CD4-positive, alpha-beta T cell (primary cell): Measurements from ENCODE around the gene PBX1. TPM values are rescaled to one million over a fixed set of nuclear protein-coding genes. Genes with fewer than 3 reads are reported as not detected.

Source experiments
- ATAC-seq: fragments of 200-7000 bp; cut with Tn5 transposase; one replicate; pipeline ENCODE4 v1.10.0; 2022; ENCODE audit warnings: mild to moderate bottlenecking; ENCODE audit not compliant: poor library complexity
- CTCF ChIA-PET: fragments of 350-600 bp; sonication (Branson Sonifier 250); formaldehyde crosslinking; loops from one replicate; lab custom pipeline; 2021; ENCODE audit warnings: antibody characterized with exemption, inconsistent platforms; lab: Charles Lee
- POLR2A ChIA-PET: fragments of 350-600 bp; sonication (Branson Sonifier 250); formaldehyde crosslinking; loops from one replicate; lab custom pipeline; 2021; ENCODE audit warnings: antibody characterized with exemption, inconsistent platforms; lab: Charles Lee
- DNase-seq, 14 experiments: peaks; one replicate each; pipeline ENCODE4 v3.0.0-alpha.2; 2013 to 2020; ENCODE audit warnings: mixed read lengths in 2 of 14
- H3K27ac ChIP-seq, 2 donors: one replicate each; pipeline versions ENCODE4 v1.5.1 to v1.7.0; 2013; ENCODE audit warnings: low read length in 2 of 2, low read depth in 1 of 2, mild to moderate bottlenecking in 1 of 2
- H3K27me3 ChIP-seq, 2 experiments: 1 replicate in 1 of 2; 2 replicates in 1 of 2; pipeline versions ENCODE4 v1.6.1 to v1.7.0; 2013; ENCODE audit warnings: low read length in 2 of 2, control low read depth in 1 of 2, mild to moderate bottlenecking in 1 of 2, moderate library complexity in 1 of 2; ENCODE audit not compliant: insufficient read depth in 2 of 2, control insufficient read depth in 1 of 2
- H3K36me3 ChIP-seq: one replicate; pipeline ENCODE4 v1.6.1; 2013; ENCODE audit warnings: low read length, control low read depth; ENCODE audit not compliant: insufficient read depth
- H3K4me1 ChIP-seq: one replicate; pipeline ENCODE4 v1.6.1; 2013; ENCODE audit warnings: low read length, control low read depth; ENCODE audit not compliant: insufficient read depth
- H3K4me3 ChIP-seq: one replicate; pipeline ENCODE4 v1.5.1; 2013; ENCODE audit warnings: mild to moderate bottlenecking, low read length, moderate library complexity
- H3K9me3 ChIP-seq, 2 experiments: 1 replicate in 1 of 2; 2 replicates in 1 of 2; pipeline versions ENCODE4 v1.6.1 to v1.7.0; 2013; ENCODE audit warnings: low read length in 2 of 2, mild to moderate bottlenecking in 2 of 2, control low read depth in 1 of 2, moderate library complexity in 1 of 2; ENCODE audit not compliant: control insufficient read depth in 1 of 2, insufficient read depth in 1 of 2
- H3K27ac Mint-ChIP-seq: one replicate; pipeline ENCODE4 v1.8.0; 2020; ENCODE audit warnings: mixed read lengths
- H3K27me3 Mint-ChIP-seq: one replicate; pipeline ENCODE4 v1.8.0; 2021; ENCODE audit warnings: mixed read lengths
- H3K36me3 Mint-ChIP-seq: one replicate; pipeline ENCODE4 v1.8.0; 2021; ENCODE audit warnings: low read depth, mixed read lengths
- H3K4me1 Mint-ChIP-seq: one replicate; pipeline ENCODE4 v1.8.0; 2021; ENCODE audit warnings: low read depth, mixed read lengths
- H3K4me3 Mint-ChIP-seq: one replicate; pipeline ENCODE4 v1.8.0; 2020; ENCODE audit warnings: mild to moderate bottlenecking, mixed read lengths
- H3K9me3 Mint-ChIP-seq: one replicate; pipeline ENCODE4 v1.8.0; 2020; ENCODE audit warnings: mixed read lengths
- CTCF ChIP-seq: fragments of 200-600 bp; IDR thresholded peaks from one replicate; pipeline ENCODE4 v1.8.0; 2022; ENCODE audit warnings: antibody characterized with exemption, mild to moderate bottlenecking
- intact Hi-C, 2 experiments: fragments of 100-400 bp; cut with DNase I in 1 of 2; cut with micrococcal nuclease in 1 of 2; formaldehyde crosslinking; loops; one replicate each; pipeline versions ENCODE4 v1.15.1 to v1.9.0; 2023 to 2025; cut with DNase I, micrococcal nuclease
- total RNA-seq, 174 experiments: library from RNA in 2 of 174; stranded (reverse) in 2 of 174; gene quantifications; one replicate each; pipeline ENCODE4 v1.2.3 and lab custom pipeline; 2021 to 2026

PBX1 gene
- total RNA-seq, 2 experiments from 2014 or later, result 0.64 to 0.96 TPM

- ChIA-PET CTCF (no interaction called here), POLR2A (no interaction called here)
- Histone ChIP-seq H3K4me3 (no peak overlapping the region), H3K4me1 (no peaks in the 10 kb centered on the region), H3K9me3 (peaks cover 0 to 6% of the 10 kb centered on the region in 2 experiments), H3K36me3 (no peaks in the 10 kb centered on the region), H3K27me3 (no peaks in the 10 kb centered on the region), H3K27ac (no peak overlapping the region)
- Mint-ChIP-seq H3K36me3 (no peaks in the 10 kb centered on the region), H3K9me3 (no peaks in the 10 kb centered on the region), H3K27ac (no peak overlapping the region), H3K27me3 (no peaks in the 10 kb centered on the region), H3K4me3 (no peak overlapping the region), H3K4me1 (no peaks in the 10 kb centered on the region)
- DNase-seq (no peak), ATAC-seq (no peak)
- TF ChIP-seq CTCF, result no peak
- intact Hi-C loops, result no loop called here
Observed at GRCh38 chr1:164777518-164777917, 218.5 kb downstream of the PBX1 start.

- no peaks in the 10 kb centered on the region for H3K9me3 Mint-ChIP-seq
- H3K27ac ChIP-seq, result no peak overlapping the region
- H3K27me3 Mint-ChIP-seq, result no peaks in the 10 kb centered on the region
- ChIA-PET CTCF (no interaction called here), POLR2A (no interaction called here)
- no peak overlapping the region for H3K4me3 Mint-ChIP-seq
- H3K9me3 ChIP-seq, result peaks cover 0 to 10% of the 10 kb centered on the region in 2 experiments
- H3K4me1 ChIP-seq, result no peaks in the 10 kb centered on the region
- no peak overlapping the region for H3K27ac Mint-ChIP-seq
- no peaks in the 10 kb centered on the region for H3K4me1 Mint-ChIP-seq
- no peaks in the 10 kb centered on the region for H3K36me3 Mint-ChIP-seq
- TF ChIP-seq CTCF, result no peak
- H3K4me3 ChIP-seq, result no peak overlapping the region
- intact Hi-C loops, result no loop called here
- DNase-seq (no peak), ATAC-seq (no peak)
- H3K27me3 ChIP-seq, result no peaks in the 10 kb centered on the region
- no peaks in the 10 kb centered on the region for H3K36me3 ChIP-seq
Observed at GRCh38 chr1:164779376-164779775, 220.4 kb downstream of the PBX1 start.

GRCh38 chr1:164780111-164780812 is 221.3 kb downstream of the PBX1 start:
- Mint-ChIP-seq H3K27ac (no peak overlapping the region), H3K4me3 (no peak overlapping the region), H3K4me1 (no peaks in the 10 kb centered on the region), H3K27me3 (no peaks in the 10 kb centered on the region), H3K36me3 (no peaks in the 10 kb centered on the region), H3K9me3 (no peaks in the 10 kb centered on the region)
- Histone ChIP-seq H3K27me3 (no peaks in the 10 kb centered on the region), H3K4me3 (no peak overlapping the region), H3K4me1 (no peaks in the 10 kb centered on the region), H3K9me3 (peaks cover 0 to 10% of the 10 kb centered on the region in 2 experiments), H3K36me3 (no peaks in the 10 kb centered on the region), H3K27ac (no peak overlapping the region)
- TF ChIP-seq CTCF, result no peak
- ATAC-seq, result no peak
- DNase-seq, result no peak
- POLR2A ChIA-PET, result no interaction called here
- intact Hi-C loops, result no loop called here
- CTCF ChIA-PET, result no interaction called here
